HG03565 (cell line): Measurements from ENCODE around the gene BCR.

Experiments
- ATAC-seq: cut with Tn5 transposase; IDR thresholded peaks from one replicate; pipeline ENCODE4 v1.9.1; 2021; ENCODE audit warnings: mild to moderate bottlenecking, moderate library complexity; ENCODE audit not compliant: unreplicated experiment

BCR gene

DNA sequence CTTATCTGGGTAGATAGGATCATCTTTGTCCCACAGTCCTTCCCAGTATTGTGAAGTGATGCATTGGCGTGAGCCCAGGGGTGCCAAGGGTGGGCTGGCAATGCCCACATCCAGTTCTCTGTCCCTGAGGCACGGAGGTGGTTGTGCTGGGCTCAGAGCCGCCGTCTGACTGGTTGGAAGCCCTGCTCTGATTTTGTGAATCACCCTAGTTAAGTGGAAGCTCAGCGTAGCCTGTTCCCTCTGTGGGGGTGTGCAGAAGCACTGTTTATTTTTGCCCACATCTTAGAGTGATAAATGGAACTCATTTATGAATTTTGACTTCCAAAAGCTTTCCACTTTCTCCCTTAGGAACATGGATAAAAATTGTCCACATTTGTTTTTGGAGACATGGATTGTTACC, 13.6 kb downstream of the BCR start:
- no peak for ATAC-seq

DNA sequence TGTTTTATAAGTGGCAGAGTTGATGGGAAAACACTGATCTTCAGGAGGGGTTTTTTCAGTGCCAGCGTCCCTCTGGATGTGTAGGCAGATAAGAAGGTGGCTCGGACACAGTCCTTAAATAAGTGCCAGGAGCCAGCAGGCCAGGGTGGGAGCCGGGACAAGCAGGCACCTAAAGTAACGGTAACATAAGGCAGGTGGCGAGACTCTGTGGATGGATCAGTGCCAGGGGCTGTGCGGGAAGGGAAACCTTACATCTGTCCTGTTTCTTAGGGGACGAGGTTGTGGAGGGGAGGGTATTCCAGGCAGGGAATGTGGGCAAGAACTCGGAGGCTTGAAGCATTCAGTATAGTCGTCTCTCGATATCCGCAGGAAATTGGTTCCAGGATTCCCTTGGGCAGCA, 15.9 kb downstream of the BCR start:
- ATAC-seq, result no peak

DNA sequence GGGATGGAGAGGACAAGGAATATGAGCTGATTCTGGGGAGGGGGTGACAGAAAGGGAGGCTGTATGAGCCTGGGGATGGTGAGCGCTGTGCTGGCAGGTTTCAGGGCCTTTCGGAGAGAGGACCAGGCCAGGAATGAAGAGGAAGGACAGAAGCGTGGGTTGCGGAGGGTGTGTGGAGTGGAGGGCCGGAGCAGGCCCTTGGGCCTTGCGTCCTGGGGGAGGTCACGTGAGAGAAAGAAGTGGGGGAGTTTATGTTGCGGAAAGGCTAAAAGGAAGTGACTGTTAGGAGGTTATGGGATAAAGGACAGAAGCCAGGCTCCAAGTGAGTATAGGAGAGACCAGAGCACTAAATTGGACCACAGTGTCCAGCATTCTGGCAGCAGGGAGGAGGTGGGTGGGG, 17.5 kb downstream of the BCR start:
- ATAC-seq, result no peak

DNA sequence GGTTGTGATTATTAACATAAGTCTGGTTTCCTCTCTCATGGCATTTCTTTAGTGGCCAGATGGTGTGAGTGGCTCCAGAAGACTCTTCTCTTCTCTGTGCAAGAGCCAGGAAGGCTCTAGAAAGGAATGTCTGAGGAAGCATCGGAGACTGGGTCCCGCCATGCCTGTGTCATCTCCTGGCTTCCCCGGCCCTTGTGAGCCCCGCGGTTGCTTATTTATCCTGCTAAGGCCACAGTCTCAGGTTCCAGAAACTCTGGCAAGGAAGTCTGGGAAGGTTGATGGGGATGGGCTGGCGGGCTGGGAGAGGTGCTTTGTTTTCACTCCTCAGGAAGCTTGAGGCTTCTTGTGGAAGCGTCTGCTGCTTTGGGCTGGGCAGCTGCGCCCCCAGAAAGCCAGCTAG, 18.9 kb downstream of the BCR start:
- no peak for ATAC-seq

GRCh38 chr22:23200898-23201297, 20.6 kb downstream of the BCR start:
- no peak for ATAC-seq

GRCh38 chr22:23202812-23203451, 22.6 kb downstream of the BCR start:
- ATAC-seq, result no peak

DNA sequence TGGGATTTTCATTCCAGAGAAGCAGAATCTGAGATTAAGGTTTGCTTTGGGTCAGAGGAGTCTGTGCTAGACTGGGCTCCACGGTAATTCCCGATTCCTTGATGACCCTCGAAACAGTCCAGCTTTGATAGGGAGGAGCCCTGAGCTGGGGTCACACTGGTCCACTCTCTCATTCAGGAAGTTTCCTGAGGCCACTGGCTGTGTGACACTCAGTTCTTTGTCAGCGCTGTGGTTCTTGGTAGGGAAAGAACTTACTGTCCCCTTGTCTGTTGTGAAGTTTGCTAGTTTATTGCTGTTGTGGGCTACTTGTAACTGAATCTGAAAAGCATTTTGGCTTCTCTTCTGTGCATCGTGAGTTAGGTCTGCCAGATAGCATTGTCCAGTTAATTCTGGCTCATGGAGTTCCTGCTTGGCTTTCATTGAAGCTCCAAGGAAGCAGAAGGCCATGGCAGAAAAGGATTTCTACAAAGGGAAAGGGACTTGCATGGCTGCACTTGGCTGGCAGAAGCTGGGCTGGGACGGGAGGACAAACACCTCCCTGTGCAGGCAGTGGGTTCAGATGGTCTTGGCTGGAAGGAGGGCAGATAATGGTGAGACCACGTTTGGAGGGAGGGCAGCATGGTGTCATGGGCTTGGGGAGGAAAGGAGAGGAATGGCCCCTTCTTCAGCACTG, 23.3 kb downstream of the BCR start:
- no peak for ATAC-seq

GRCh38 chr22:23204125-23204488, 23.8 kb downstream of the BCR start:
- no peak for ATAC-seq

DNA sequence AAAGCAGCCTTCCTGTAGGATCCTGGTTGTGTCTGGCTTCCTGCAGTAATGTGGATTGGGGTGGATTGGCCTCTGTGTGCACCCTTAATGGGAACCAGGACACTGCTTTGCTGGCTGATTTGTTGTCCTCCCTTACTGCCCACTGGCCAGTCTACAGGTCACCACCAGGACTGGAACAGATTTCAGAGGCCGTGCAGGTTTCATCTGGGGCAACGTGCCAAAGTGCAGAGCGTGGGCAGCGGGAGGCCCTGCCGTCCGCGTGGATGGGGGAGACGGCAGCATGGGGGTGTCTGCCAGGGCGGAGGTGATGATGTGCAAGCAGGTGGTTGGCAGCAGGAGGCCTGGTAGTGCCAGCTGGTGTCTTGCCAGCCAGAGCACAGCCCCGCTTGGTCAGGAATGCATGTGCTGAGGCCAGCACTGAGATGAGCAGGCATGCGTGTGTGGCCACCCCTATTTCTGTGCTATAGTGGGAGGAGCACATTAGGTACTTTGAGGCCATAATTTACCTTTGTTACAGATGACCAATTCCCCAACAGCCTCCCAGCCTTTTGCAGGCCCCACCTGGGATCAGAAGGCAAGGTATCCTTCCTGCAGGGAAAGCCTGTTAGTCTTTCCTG, 24.3 kb downstream of the BCR start:
- no peak for ATAC-seq

GRCh38 chr22:23205339-23206049, 25.2 kb downstream of the BCR start:
- no peak for ATAC-seq

GRCh38 chr22:23206915-23207314, 26.6 kb downstream of the BCR start:
- no peak for ATAC-seq

- no peak for ATAC-seq
Measured at GRCh38 chr22:23207729-23208393, 27.6 kb downstream of the BCR start.

GRCh38 chr22:23210428-23211170, 30.3 kb downstream of the BCR start:
- ATAC-seq, result no peak

DNA sequence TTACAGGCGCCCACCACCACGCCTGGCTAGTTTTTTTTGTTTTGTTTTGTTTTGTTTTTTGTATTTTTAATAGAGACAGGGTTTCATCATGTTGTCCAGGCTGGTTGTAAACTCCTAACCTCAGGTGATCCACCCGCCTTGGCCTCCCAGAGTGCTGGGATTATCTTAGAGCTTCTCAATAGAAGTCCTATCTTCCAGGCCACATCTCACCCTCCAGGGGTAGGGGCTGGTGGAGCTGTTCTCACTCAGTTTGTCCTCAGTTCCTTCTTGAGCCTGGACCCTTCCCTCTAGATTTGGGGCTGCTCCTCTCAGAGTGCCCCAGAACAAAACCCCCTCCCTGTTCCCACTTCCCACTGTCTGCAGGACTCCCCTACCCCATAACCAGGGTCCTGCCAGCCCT, 31.3 kb downstream of the BCR start:
- ATAC-seq, result no peak

- ATAC-seq, result no peak
Measured at GRCh38 chr22:23212061-23213021, 32.0 kb downstream of the BCR start.

- no peak for ATAC-seq
Measured at GRCh38 chr22:23213022-23213555, 32.8 kb downstream of the BCR start.

GRCh38 chr22:23213581-23214334, 33.4 kb downstream of the BCR start:
- ATAC-seq, result no peak

- no peak for ATAC-seq
Measured at GRCh38 chr22:23214398-23214797, 34.1 kb downstream of the BCR start.
